IMR-90 (cell line): ENCODE results near the gene SLX4IP. TPM values are rescaled to one million over a fixed set of nuclear protein-coding genes. Genes with fewer than 3 reads are reported as not detected.

ENCODE experiments used
- ATAC-seq: fragments of 200-7000 bp; cut with Tn5 transposase; 2 replicates; pipeline ENCODE4 v1.9.1; 2020; ENCODE audit warnings: low read depth, mild to moderate bottlenecking, moderate library complexity
- BruUV-seq: library from RNA; stranded (reverse); fragments of 400-500 nt; replicated peaks from 2 replicates; lab custom pipeline; 2021; lab: Mats Ljungman, UMichigan
- CTCF ChIA-PET: fragments of 300-600 bp; formaldehyde crosslinking; extraction: SDS; loops from one replicate; lab custom pipeline; 2021; ENCODE audit warnings: antibody characterized with exemption; lab: Yijun Ruan, JAX
- POLR2A ChIA-PET: fragments of 300-600 bp; sonication (Branson Sonifier 250); formaldehyde crosslinking; loops from one replicate; lab custom pipeline; 2022; ENCODE audit warnings: antibody characterized with exemption; ENCODE audit not compliant: unreplicated experiment; lab: Charles Lee
- DNase-seq: peaks from one replicate; pipeline ENCODE4 v3.0.0; 2013
- H2AFZ ChIP-seq: replicated peaks from 2 replicates; pipeline ENCODE3; 2013; ENCODE audit warnings: low read length, mild to moderate bottlenecking; ENCODE audit not compliant: poor library complexity
- H2AK5ac ChIP-seq: 2 replicates; pipeline ENCODE4 v1.6.1; 2013; ENCODE audit warnings: low read depth, low read length, inconsistent platforms
- H2AK9ac ChIP-seq: replicated peaks from 2 replicates; pipeline ENCODE3; 2013; ENCODE audit warnings: mild to moderate bottlenecking, low read depth, low read length, moderate library complexity; ENCODE audit not compliant: poor library complexity
- H2BK120ac ChIP-seq: 2 replicates; pipeline ENCODE4 v1.6.1; 2013; ENCODE audit warnings: low read depth, low read length, inconsistent platforms
- H2BK15ac ChIP-seq: 3 replicates; pipeline ENCODE4 v1.6.1; 2013; ENCODE audit warnings: low read depth, low read length, inconsistent platforms
- H2BK20ac ChIP-seq: 2 replicates; pipeline ENCODE4 v1.6.1; 2013; ENCODE audit warnings: low read depth, mild to moderate bottlenecking, inconsistent platforms, low read length, moderate library complexity
- H2BK5ac ChIP-seq: 2 replicates; pipeline ENCODE4 v1.6.1; 2013; ENCODE audit warnings: mild to moderate bottlenecking, low read depth, low read length, inconsistent platforms; ENCODE audit not compliant: poor library complexity, severe bottlenecking
- H3K14ac ChIP-seq: replicated peaks from 2 replicates; pipeline ENCODE4 v1.6.1; 2013; ENCODE audit warnings: low read depth, low read length, inconsistent platforms
- H3K18ac ChIP-seq: 2 replicates; pipeline ENCODE4 v1.6.1; 2013; ENCODE audit warnings: low read depth, low read length, control low read depth
- H3K23ac ChIP-seq: 2 replicates; pipeline ENCODE4 v1.6.1; 2013; ENCODE audit warnings: low read depth, low read length, inconsistent platforms
- H3K27ac ChIP-seq: 2 replicates; pipeline ENCODE4 v1.5.1; 2013; ENCODE audit warnings: mild to moderate bottlenecking, control low read depth, low read length; ENCODE audit not compliant: insufficient read depth
- H3K27me3 ChIP-seq: 2 replicates; pipeline ENCODE4 v1.6.1; 2013; ENCODE audit warnings: low read length; ENCODE audit not compliant: control insufficient read depth, insufficient read depth
- H3K36me3 ChIP-seq: 2 replicates; pipeline ENCODE4 v1.6.1; 2013; ENCODE audit warnings: low read length, mixed read lengths; ENCODE audit not compliant: control insufficient read depth, insufficient read depth
- H3K4ac ChIP-seq: 2 replicates; pipeline ENCODE4 v1.6.1; 2013; ENCODE audit warnings: low read depth, low read length, inconsistent platforms
- H3K4me1 ChIP-seq: 2 replicates; pipeline ENCODE4 v1.6.1; 2013; ENCODE audit warnings: low read length, mixed read lengths; ENCODE audit not compliant: control insufficient read depth, insufficient read depth
- H3K4me2 ChIP-seq: 2 replicates; pipeline ENCODE4 v1.6.1; 2013; ENCODE audit warnings: low read depth, mild to moderate bottlenecking, control low read depth, low read length, moderate library complexity
- H3K4me3 ChIP-seq: 2 replicates; pipeline ENCODE4 v1.5.1; 2013; ENCODE audit warnings: low read depth, mild to moderate bottlenecking, control low read depth, low read length, moderate library complexity; ENCODE audit not compliant: insufficient read depth
- H3K56ac ChIP-seq: 2 replicates; pipeline ENCODE4 v1.6.1; 2013; ENCODE audit warnings: low read length, inconsistent platforms; ENCODE audit not compliant: insufficient read depth; ENCODE audit errors: extremely low read depth
- H3K79me1 ChIP-seq, 2 experiments: 2 replicates each; pipeline ENCODE4 v1.6.1; 2013; ENCODE audit warnings: low read length in 2 of 2, inconsistent platforms in 1 of 2, low read depth in 1 of 2
- H3K9ac ChIP-seq: 2 replicates; pipeline ENCODE4 v1.6.1; 2013; ENCODE audit warnings: low read depth, low read length, control low read depth
- H3K9me1 ChIP-seq: 2 replicates; pipeline ENCODE4 v1.6.1; 2013; ENCODE audit warnings: low read length, inconsistent platforms; ENCODE audit not compliant: insufficient read depth
- H3K9me3 ChIP-seq: 2 replicates; pipeline ENCODE4 v1.6.1; 2013; ENCODE audit warnings: low read length; ENCODE audit not compliant: control insufficient read depth, insufficient read depth
- H4K20me1 ChIP-seq: 2 replicates; pipeline ENCODE4 v1.6.1; 2013; ENCODE audit warnings: low read length, inconsistent platforms; ENCODE audit not compliant: insufficient read depth
- H4K5ac ChIP-seq: 2 replicates; pipeline ENCODE4 v1.6.1; 2013; ENCODE audit warnings: mild to moderate bottlenecking, low read depth, low read length, control low read depth
- H4K8ac ChIP-seq, 2 experiments: 2 replicates each; pipeline ENCODE4 v1.6.1; 2013; ENCODE audit warnings: low read depth in 2 of 2, low read length in 2 of 2, control low read depth in 1 of 2, inconsistent platforms in 1 of 2
- H4K91ac ChIP-seq: 2 replicates; pipeline ENCODE4 v1.6.1; 2013; ENCODE audit warnings: low read depth, low read length, inconsistent platforms; ENCODE audit not compliant: insufficient read depth
- BHLHE40 ChIP-seq: fragments of 150-350 bp; IDR thresholded peaks from 2 replicates; pipeline ENCODE4 v1.6.1; 2016; ENCODE audit warnings: mild to moderate bottlenecking, low read depth, low read length
- CEBPB ChIP-seq: IDR thresholded peaks from 2 replicates; pipeline ENCODE4 v1.6.1; 2012; ENCODE audit warnings: low read depth, low read length, improper control_type of control experiment
- CHD1 ChIP-seq: IDR thresholded peaks from 2 replicates; pipeline ENCODE4 v1.6.1; 2012; ENCODE audit warnings: low read depth, low read length, improper control_type of control experiment
- FOS ChIP-seq: fragments of 150-350 bp; IDR thresholded peaks from 2 replicates; pipeline ENCODE4 v1.6.1; 2016; ENCODE audit warnings: low read depth, low read length
- MAFK ChIP-seq: IDR thresholded peaks from 2 replicates; pipeline ENCODE4 v1.6.1; 2012; ENCODE audit warnings: low read depth, low read length, improper control_type of control experiment
- MAZ ChIP-seq: IDR thresholded peaks from 2 replicates; pipeline ENCODE4 v1.6.1; 2012; ENCODE audit warnings: low read depth, mild to moderate bottlenecking, low read length, improper control_type of control experiment, moderate library complexity, borderline replicate concordance
- MXI1 ChIP-seq: IDR thresholded peaks from 2 replicates; pipeline ENCODE4 v1.6.1; 2012; ENCODE audit warnings: low read depth, mild to moderate bottlenecking, low read length, moderate library complexity, borderline replicate concordance
- NFE2L2 ChIP-seq: fragments of 150-350 bp; IDR thresholded peaks from 2 replicates; pipeline ENCODE4 v1.6.1; 2016; ENCODE audit warnings: low read depth, mild to moderate bottlenecking, low read length
- POLR2A ChIP-seq: IDR thresholded peaks from 2 replicates; pipeline ENCODE4 v1.6.1; 2012; ENCODE audit warnings: mild to moderate bottlenecking, low read depth, low read length
- RAD21 ChIP-seq: IDR thresholded peaks from 2 replicates; pipeline ENCODE4 v1.6.1; 2012; ENCODE audit warnings: low read length, improper control_type of control experiment
- RCOR1 ChIP-seq: IDR thresholded peaks from 2 replicates; pipeline ENCODE4 v1.6.1; 2012; ENCODE audit warnings: mild to moderate bottlenecking, low read length, improper control_type of control experiment; ENCODE audit not compliant: insufficient replicate concordance
- RFX5 ChIP-seq: IDR thresholded peaks from 2 replicates; pipeline ENCODE4 v1.8.0; 2012; ENCODE audit warnings: low read depth, mild to moderate bottlenecking, low read length, moderate library complexity
- SMC3 ChIP-seq: fragments of 150-350 bp; IDR thresholded peaks from 2 replicates; pipeline ENCODE4 v1.6.1; 2016; ENCODE audit warnings: low read depth, mild to moderate bottlenecking, antibody characterized with exemption, low read length, moderate library complexity
- WGBS, 2 experiments: methylation state at CpG; one replicate each; pipeline versions ENCODE4 v1.1.5 to v1.1.7; 2013; ENCODE audit warnings: missing lambda C conversion rate in 2 of 2; ENCODE audit not compliant: insufficient read length in 1 of 2; ENCODE audit errors: extremely low coverage in 2 of 2; 5-methylcytosine and 5-hydroxymethylcytosine counted together
- dilution Hi-C: fragments of 300-500 bp; cut with HindIII; formaldehyde crosslinking; loops from one replicate; pipeline ENCODE4 v1.14.3; 2018; ENCODE audit warnings: low sequenced_read_pairs; ENCODE audit not compliant: unreplicated experiment
- in situ Hi-C: fragments of 300-500 bp; cut with MboI; formaldehyde crosslinking; loops from 3 replicates; pipeline ENCODE4 v1.14.3; 2019; ENCODE audit warnings: low sequenced_read_pairs, inconsistent platforms, mixed read lengths
- intact Hi-C: fragments of 100-400 bp; cut with micrococcal nuclease; formaldehyde crosslinking; loops from 2 replicates; pipeline ENCODE4 v1.10.0; 2022
- polyA plus RNA-seq, 3 experiments: library from polyadenylated mRNA; depleted of rRNA; stranded (reverse); fragments of >200 nt; gene quantifications; 2 replicates each; pipeline ENCODE4 v1.2.3, GENCODE V29; 2012; ENCODE audit warnings: low replicate concordance in 1 of 3
- total RNA-seq: library from RNA; depleted of rRNA; stranded (reverse); fragments of >200 nt; gene quantifications from 2 replicates; pipeline ENCODE4 v1.2.3, GENCODE V29; 2012
- TF ChIP-seq, protein P1 (sequence below): fragments of 150-350 bp; IDR thresholded peaks from 2 replicates; pipeline ENCODE4 v1.6.1; 2016; ENCODE audit warnings: low read depth, mild to moderate bottlenecking, low read length, moderate library complexity, borderline replicate concordance
- TF ChIP-seq, protein P2 (sequence below): conservative IDR thresholded peaks from 2 replicates; pipeline ENCODE4 v1.5.1; 2012; ENCODE audit warnings: mild to moderate bottlenecking, low read depth, low read length, improper control_type of control experiment
- TF ChIP-seq, protein P3 (sequence below): fragments of 150-350 bp; IDR thresholded peaks from 2 replicates; pipeline ENCODE4 v1.6.1; 2017; ENCODE audit warnings: mild to moderate bottlenecking, antibody characterized with exemption, low read length, low read depth

Gene SLX4IP
- total and polyA plus RNA-seq, 2 of the 4 experiments (the other 2 are of a cell fraction) = 1.3 to 5.9 TPM

DNA sequence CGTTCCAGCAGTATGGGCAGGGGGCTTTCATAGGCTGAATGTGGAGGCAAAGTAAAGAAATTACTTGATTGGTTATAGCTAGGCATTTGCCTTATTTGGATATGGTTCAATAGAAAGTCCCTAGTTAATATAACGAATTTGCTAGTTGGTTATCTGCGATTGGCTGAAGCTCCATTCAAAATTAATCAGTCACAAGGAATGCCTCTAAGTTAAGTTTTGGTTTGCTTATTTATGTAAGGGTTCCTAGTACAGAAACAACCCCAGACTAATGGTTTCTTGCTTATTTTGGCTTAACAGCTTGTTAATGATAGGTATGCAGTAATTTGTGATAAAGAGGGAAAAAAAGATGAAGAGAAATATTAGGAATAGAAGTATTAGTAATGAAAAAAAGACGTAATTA lies 151.2 kb downstream of the SLX4IP start:
- Histone ChIP-seq H3K9me3 (no peaks in the 10 kb centered on the region), H4K8ac (peak overlapping the region in 1 of 2 experiments; percentile 43; a peak in 2 of 4 replicates), H2BK20ac (peak overlapping the region; percentile 45; the same call in 1 of the 2 replicates), H3K9me1 (peaks cover 7% of the 10 kb centered on the region), H4K20me1 (no peaks in the 10 kb centered on the region), H3K27ac (peak overlapping the region; percentile 70), H2AK5ac (no peak overlapping the region), H4K5ac (no peak overlapping the region), H2AFZ (no peak overlapping the region), H3K23ac (no peak overlapping the region), H3K79me1 (peaks cover 0 to 9% of the 10 kb centered on the region in 2 experiments; a peak in 1 of 4 replicates), H3K4ac (0 out of 2 replicates have a peak overlapping the region, but pooled peaks have one; percentile 34), H3K9ac (no peak overlapping the region), H2AK9ac (no peak overlapping the region), H3K4me2 (no peak overlapping the region), H3K14ac (no peak overlapping the region; the same call in 1 of the 2 replicates), H2BK120ac (peak overlapping the region; percentile 71), H3K36me3 (no peaks in the 10 kb centered on the region), H4K91ac (peak overlapping the region; percentile 67; the same call in 1 of the 2 replicates), H2BK5ac (peak overlapping the region; percentile 16), H3K18ac (peak overlapping the region; percentile 27; the same call in 1 of the 2 replicates), H3K4me3 (no peak overlapping the region), H2BK15ac (peak overlapping the region; percentile 67; the same call in 1 of the 3 replicates), H3K4me1 (peaks cover 12% of the 10 kb centered on the region), H3K56ac (no peak overlapping the region), H3K27me3 (no peaks in the 10 kb centered on the region)
- POLR2A ChIA-PET = interaction anchor here (0.6 kb wide), 1 partner anchor 10 kb away, joined by 3 read pairs; no protein-coding TSS in a partner anchor
- DNase-seq (peak; percentile 58), ATAC-seq (peak; percentile 62)
- BruUV-seq = no TSS peak
- TF ChIP-seq RCOR1 = no peak
- TF ChIP-seq NFE2L2 = no peak
- TF ChIP-seq RAD21 = no peak
- TF ChIP-seq, protein P1, sequence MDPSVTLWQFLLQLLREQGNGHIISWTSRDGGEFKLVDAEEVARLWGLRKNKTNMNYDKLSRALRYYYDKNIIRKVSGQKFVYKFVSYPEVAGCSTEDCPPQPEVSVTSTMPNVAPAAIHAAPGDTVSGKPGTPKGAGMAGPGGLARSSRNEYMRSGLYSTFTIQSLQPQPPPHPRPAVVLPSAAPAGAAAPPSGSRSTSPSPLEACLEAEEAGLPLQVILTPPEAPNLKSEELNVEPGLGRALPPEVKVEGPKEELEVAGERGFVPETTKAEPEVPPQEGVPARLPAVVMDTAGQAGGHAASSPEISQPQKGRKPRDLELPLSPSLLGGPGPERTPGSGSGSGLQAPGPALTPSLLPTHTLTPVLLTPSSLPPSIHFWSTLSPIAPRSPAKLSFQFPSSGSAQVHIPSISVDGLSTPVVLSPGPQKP = no peak
- TF ChIP-seq RFX5 = no peak
- TF ChIP-seq BHLHE40 = no peak
- no peak for TF ChIP-seq POLR2A
- TF ChIP-seq MXI1 = no peak
- TF ChIP-seq CEBPB = no peak
- no peak for TF ChIP-seq MAFK
- TF ChIP-seq, protein P2, sequence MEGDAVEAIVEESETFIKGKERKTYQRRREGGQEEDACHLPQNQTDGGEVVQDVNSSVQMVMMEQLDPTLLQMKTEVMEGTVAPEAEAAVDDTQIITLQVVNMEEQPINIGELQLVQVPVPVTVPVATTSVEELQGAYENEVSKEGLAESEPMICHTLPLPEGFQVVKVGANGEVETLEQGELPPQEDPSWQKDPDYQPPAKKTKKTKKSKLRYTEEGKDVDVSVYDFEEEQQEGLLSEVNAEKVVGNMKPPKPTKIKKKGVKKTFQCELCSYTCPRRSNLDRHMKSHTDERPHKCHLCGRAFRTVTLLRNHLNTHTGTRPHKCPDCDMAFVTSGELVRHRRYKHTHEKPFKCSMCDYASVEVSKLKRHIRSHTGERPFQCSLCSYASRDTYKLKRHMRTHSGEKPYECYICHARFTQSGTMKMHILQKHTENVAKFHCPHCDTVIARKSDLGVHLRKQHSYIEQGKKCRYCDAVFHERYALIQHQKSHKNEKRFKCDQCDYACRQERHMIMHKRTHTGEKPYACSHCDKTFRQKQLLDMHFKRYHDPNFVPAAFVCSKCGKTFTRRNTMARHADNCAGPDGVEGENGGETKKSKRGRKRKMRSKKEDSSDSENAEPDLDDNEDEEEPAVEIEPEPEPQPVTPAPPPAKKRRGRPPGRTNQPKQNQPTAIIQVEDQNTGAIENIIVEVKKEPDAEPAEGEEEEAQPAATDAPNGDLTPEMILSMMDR = no peak
- TF ChIP-seq CHD1 = no peak
- TF ChIP-seq FOS = no peak
- no peak for TF ChIP-seq SMC3
- TF ChIP-seq MAZ = no peak
- TF ChIP-seq, protein P3, sequence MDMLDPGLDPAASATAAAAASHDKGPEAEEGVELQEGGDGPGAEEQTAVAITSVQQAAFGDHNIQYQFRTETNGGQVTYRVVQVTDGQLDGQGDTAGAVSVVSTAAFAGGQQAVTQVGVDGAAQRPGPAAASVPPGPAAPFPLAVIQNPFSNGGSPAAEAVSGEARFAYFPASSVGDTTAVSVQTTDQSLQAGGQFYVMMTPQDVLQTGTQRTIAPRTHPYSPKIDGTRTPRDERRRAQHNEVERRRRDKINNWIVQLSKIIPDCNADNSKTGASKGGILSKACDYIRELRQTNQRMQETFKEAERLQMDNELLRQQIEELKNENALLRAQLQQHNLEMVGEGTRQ = no peak
- intact Hi-C loops (no loop called here), dilution Hi-C loops (no loop called here), in situ Hi-C loops (no loop called here)
- CTCF ChIA-PET = interaction anchor here (0.6 to 1.0 kb wide), 2 partner anchors 11 to 521 kb away, joined by 3 read pairs; no protein-coding TSS in a partner anchor
- 100% methylated on average over 1 of the region's 4 CpGs; no CpG with 5 or more reads in 1 of the 2 experiments for WGBS, 2 experiments
